Measurements from ENCODE around the gene LIN52.

Gene LIN52

GRCh38 chr14:74243051-74243450 is 158.3 kb downstream of the LIN52 start:
- TF ChIP-seq MAX (IDR thresholded peaks at IDR 0.05; ENCODE audit: low read depth, low read length) (no peak), POLR2A (IDR thresholded peaks at IDR 0.05; ENCODE audit: extremely low read depth, insufficient read length) (no peak), CTCF (IDR thresholded peaks at IDR 0.05; ENCODE audit: low read depth, low read length) (no peak), MYC (IDR thresholded peaks at IDR 0.05; ENCODE audit: low read depth, low read length) (no peak)
- no peak for DNase-seq (ENCODE audit: low read depth)
- H3K4me3 ChIP-seq (ENCODE audit: low read depth, low read length) = no peak overlapping the region

GRCh38 chr14:74244115-74244514 is 159.4 kb downstream of the LIN52 start:
- TF ChIP-seq MYC (IDR thresholded peaks at IDR 0.05; ENCODE audit: low read depth, low read length) = no peak
- no peak for TF ChIP-seq MAX (IDR thresholded peaks at IDR 0.05; ENCODE audit: low read depth, low read length)
- no peak for TF ChIP-seq CTCF (IDR thresholded peaks at IDR 0.05; ENCODE audit: low read depth, low read length)
- no peak for DNase-seq (ENCODE audit: low read depth)
- no peak overlapping the region for H3K4me3 ChIP-seq (ENCODE audit: low read depth, low read length)

- TF ChIP-seq POLR2A (IDR thresholded peaks at IDR 0.05; ENCODE audit: extremely low read depth, insufficient read length) (no peak), MYC (IDR thresholded peaks at IDR 0.05; ENCODE audit: low read depth, low read length) (no peak), CTCF (IDR thresholded peaks at IDR 0.05; ENCODE audit: low read depth, low read length) (no peak), MAX (IDR thresholded peaks at IDR 0.05; ENCODE audit: low read depth, low read length) (no peak)
- H3K4me3 ChIP-seq (ENCODE audit: low read depth, low read length) = no peak overlapping the region
- no peak for DNase-seq (ENCODE audit: low read depth)
These were observed 160.5 kb downstream of the LIN52 start for GRCh38 chr14:74245292-74245691.

GRCh38 chr14:74246542-74246941 is 161.8 kb downstream of the LIN52 start:
- no peak for DNase-seq (ENCODE audit: low read depth)
- TF ChIP-seq MYC (IDR thresholded peaks at IDR 0.05; ENCODE audit: low read depth, low read length) (no peak), MAX (IDR thresholded peaks at IDR 0.05; ENCODE audit: low read depth, low read length) (no peak), POLR2A (IDR thresholded peaks at IDR 0.05; ENCODE audit: extremely low read depth, insufficient read length) (no peak), CTCF (IDR thresholded peaks at IDR 0.05; ENCODE audit: low read depth, low read length) (no peak)
- no peak overlapping the region for H3K4me3 ChIP-seq (ENCODE audit: low read depth, low read length)

GRCh38 chr14:74248017-74248416 is 163.3 kb downstream of the LIN52 start:
- H3K4me3 ChIP-seq (ENCODE audit: low read depth, low read length) = no peak overlapping the region
- DNase-seq (ENCODE audit: low read depth) = no peak
- TF ChIP-seq POLR2A (IDR thresholded peaks at IDR 0.05; ENCODE audit: extremely low read depth, insufficient read length) = no peak
- TF ChIP-seq MAX (IDR thresholded peaks at IDR 0.05; ENCODE audit: low read depth, low read length) = no peak
- no peak for TF ChIP-seq CTCF (IDR thresholded peaks at IDR 0.05; ENCODE audit: low read depth, low read length)
- TF ChIP-seq MYC (IDR thresholded peaks at IDR 0.05; ENCODE audit: low read depth, low read length) = no peak

Data from NB4 (cell line).